ENCODE measurements around the gene LRTM1. TPM values are rescaled to one million over a fixed set of nuclear protein-coding genes. Genes with fewer than 3 reads are reported as not detected.

The LRTM1 gene
- total RNA-seq, result not detected in 2 replicates

GRCh38 chr3:54928046-54928770, at the start of gene LRTM1:
Gene LRTM1, minus strand, starts transcription at chr3:54928059. Its CDS starts 148 bp downstream, at chr3:54927911.

Measured in epithelial cell of umbilical artery (primary cell).